PC-3 (cell line): Measurements from ENCODE around the gene RIPOR2. TPM values are rescaled to one million over a fixed set of nuclear protein-coding genes. Genes with fewer than 3 reads are reported as not detected.

Experiments
- ATAC-seq: fragments of 200-7000 bp; cut with Tn5 transposase; 2 replicates; pipeline ENCODE4 v1.9.1; 2020; ENCODE audit warnings: mild to moderate bottlenecking, moderate library complexity
- BruUV-seq: library from RNA; stranded (reverse); fragments of 400-500 nt; replicated peaks from 2 replicates; lab custom pipeline; 2021; lab: Mats Ljungman, UMichigan
- CTCF ChIA-PET: fragments of 300-600 bp; sonication (Branson Sonifier 250); formaldehyde crosslinking; loops from one replicate; lab custom pipeline; 2022; ENCODE audit warnings: antibody characterized with exemption; lab: Charles Lee
- POLR2A ChIA-PET: fragments of 300-600 bp; sonication (Branson Sonifier 250); formaldehyde crosslinking; loops from one replicate; lab custom pipeline; 2022; ENCODE audit warnings: antibody characterized with exemption; ENCODE audit not compliant: unreplicated experiment; lab: Charles Lee
- DNase-seq: peaks from one replicate; pipeline ENCODE4 v3.0.0-alpha.2; 2015
- H2AFZ ChIP-seq: fragments of 300-600 bp; sonication (generic); 2 replicates; pipeline ENCODE4 v1.6.0; 2016; ENCODE audit warnings: antibody characterized with exemption, low read length
- H3F3A ChIP-seq: fragments of 300-600 bp; sonication (generic); one replicate; pipeline ENCODE4 v1.6.0; 2017; ENCODE audit warnings: antibody characterized with exemption, low read length, control low read depth, mild to moderate bottlenecking; ENCODE audit not compliant: unreplicated experiment
- H3K27ac ChIP-seq: fragments of 300-600 bp; sonication (generic); 2 replicates; pipeline ENCODE4 v1.5.1; 2016; ENCODE audit warnings: mild to moderate bottlenecking, low read length
- H3K27me3 ChIP-seq: fragments of 300-600 bp; sonication (generic); 2 replicates; pipeline ENCODE4 v1.6.1; 2016; ENCODE audit warnings: low read length, mixed read lengths
- H3K36me3 ChIP-seq: fragments of 300-600 bp; sonication (generic); 2 replicates; pipeline ENCODE4 v1.6.1; 2016; ENCODE audit warnings: low read depth, mixed run types, low read length, mixed read lengths
- H3K4me1 ChIP-seq: fragments of 300-600 bp; sonication (generic); 2 replicates; pipeline ENCODE4 v1.5.1; 2016; ENCODE audit warnings: low read length; ENCODE audit not compliant: insufficient read depth
- H3K4me2 ChIP-seq: fragments of 300-600 bp; sonication (generic); 2 replicates; pipeline ENCODE4 v1.6.0; 2016; ENCODE audit warnings: low read length
- H3K4me3 ChIP-seq: fragments of 300-600 bp; sonication (generic); 2 replicates; pipeline ENCODE4 v1.5.1; 2016; ENCODE audit warnings: mild to moderate bottlenecking, low read length, mixed read lengths
- H3K79me2 ChIP-seq: fragments of 300-600 bp; sonication (generic); 2 replicates; pipeline ENCODE4 v1.6.1; 2017; ENCODE audit warnings: low read length, mixed read lengths
- H3K9ac ChIP-seq: fragments of 300-600 bp; sonication (generic); 2 replicates; pipeline ENCODE4 v1.6.0; 2016; ENCODE audit warnings: mild to moderate bottlenecking, low read length
- H3K9me2 ChIP-seq: fragments of 300-600 bp; sonication (generic); replicated peaks from 2 replicates; pipeline ENCODE4 v1.6.1; 2016; ENCODE audit warnings: mixed run types, low read length, mixed read lengths
- H3K9me3 ChIP-seq: fragments of 300-600 bp; sonication (generic); 2 replicates; pipeline ENCODE4 v1.6.1; 2016; ENCODE audit warnings: low read length, mixed read lengths
- H4K20me1 ChIP-seq: fragments of 300-600 bp; sonication (generic); 2 replicates; pipeline ENCODE4 v1.6.1; 2016; ENCODE audit warnings: low read length, mixed read lengths
- CTCF ChIP-seq: fragments of 300-600 bp; sonication (generic); conservative IDR thresholded peaks from 2 replicates; pipeline ENCODE4 v1.5.1; 2017; ENCODE audit warnings: antibody characterized with exemption, low read depth, mild to moderate bottlenecking, low read length
- EZH2 ChIP-seq: fragments of 300-600 bp; sonication (generic); IDR thresholded peaks from one replicate; pipeline ENCODE4 v1.6.1; 2017; ENCODE audit warnings: antibody characterized with exemption, mild to moderate bottlenecking, low read length; ENCODE audit not compliant: unreplicated experiment
- EZH2phosphoT487 ChIP-seq: fragments of 300-600 bp; sonication (generic); IDR thresholded peaks from 2 replicates; pipeline ENCODE4 v1.6.1; 2018; ENCODE audit warnings: mild to moderate bottlenecking, antibody characterized with exemption, low read length, borderline replicate concordance
- intact Hi-C: fragments of 100-400 bp; cut with micrococcal nuclease; formaldehyde crosslinking; loops from 2 replicates; pipeline ENCODE4 v1.9.0; 2023
- total RNA-seq: library from RNA; depleted of rRNA; stranded (reverse); fragments of >200 nt; gene quantifications from 2 replicates; pipeline ENCODE4 v1.2.3, GENCODE V29; 2014

RIPOR2 gene
- total RNA-seq, 1 experiment from 2014 or later = 0.44 TPM

GRCh38 chr6:24972311-24972958 lies 36.7 kb upstream of the RIPOR2 start:
- Histone ChIP-seq H2AFZ (no peak overlapping the region), H3K4me3 (no peak overlapping the region), H3K9ac (no peak overlapping the region), H3K9me2 (no peaks in the 10 kb centered on the region), H3F3A (no peaks in the 10 kb centered on the region), H3K4me1 (no peaks in the 10 kb centered on the region), H3K27ac (no peak overlapping the region), H3K27me3 (no peaks in the 10 kb centered on the region), H4K20me1 (no peaks in the 10 kb centered on the region), H3K9me3 (no peaks in the 10 kb centered on the region), H3K36me3 (no peaks in the 10 kb centered on the region), H3K79me2 (no peaks in the 10 kb centered on the region), H3K4me2 (no peak overlapping the region)
- ChIA-PET CTCF (no interaction called here), POLR2A (no interaction called here)
- intact Hi-C loops = no loop called here
- ATAC-seq = no peak
- no peak for DNase-seq
- BruUV-seq = no TSS peak
- TF ChIP-seq EZH2 = no peak
- no peak for TF ChIP-seq EZH2phosphoT487
- TF ChIP-seq CTCF = no peak

GRCh38 chr6:24971067-24971466 lies 35.3 kb upstream of the RIPOR2 start:
- Histone ChIP-seq H3K9me2 (no peaks in the 10 kb centered on the region), H3K4me1 (no peaks in the 10 kb centered on the region), H3K9ac (no peak overlapping the region), H4K20me1 (no peaks in the 10 kb centered on the region), H2AFZ (no peak overlapping the region), H3K36me3 (no peaks in the 10 kb centered on the region), H3K4me2 (no peak overlapping the region), H3K79me2 (no peaks in the 10 kb centered on the region), H3K9me3 (no peaks in the 10 kb centered on the region), H3K4me3 (no peak overlapping the region), H3F3A (no peaks in the 10 kb centered on the region), H3K27me3 (no peaks in the 10 kb centered on the region), H3K27ac (no peak overlapping the region)
- ChIA-PET POLR2A (interaction anchor here (0.6 kb wide), 1 partner anchor 1356 kb away, joined by 4 read pairs; no protein-coding TSS in a partner anchor), CTCF (no interaction called here)
- intact Hi-C loops = no loop called here
- ATAC-seq = no peak
- no TSS peak for BruUV-seq
- TF ChIP-seq CTCF (no peak), EZH2 (no peak), EZH2phosphoT487 (no peak)
- no peak for DNase-seq

GRCh38 chr6:24969343-24969860 lies 33.6 kb upstream of the RIPOR2 start:
- no peak overlapping the region for H3K27ac ChIP-seq
- DNase-seq (no peak), ATAC-seq (no peak)
- H3K36me3 ChIP-seq = no peaks in the 10 kb centered on the region
- intact Hi-C loops = no loop called here
- H3K79me2 ChIP-seq = no peaks in the 10 kb centered on the region
- POLR2A ChIA-PET = no interaction called here
- no peaks in the 10 kb centered on the region for H3F3A ChIP-seq
- no peaks in the 10 kb centered on the region for H3K9me3 ChIP-seq
- no TSS peak for BruUV-seq
- no peaks in the 10 kb centered on the region for H3K4me1 ChIP-seq
- no peak overlapping the region for H2AFZ ChIP-seq
- CTCF ChIA-PET = no interaction called here
- H3K4me2 ChIP-seq = no peak overlapping the region
- no peaks in the 10 kb centered on the region for H3K27me3 ChIP-seq
- TF ChIP-seq CTCF (no peak), EZH2 (no peak), EZH2phosphoT487 (no peak)
- H3K4me3 ChIP-seq = no peak overlapping the region
- no peaks in the 10 kb centered on the region for H4K20me1 ChIP-seq
- H3K9ac ChIP-seq = no peak overlapping the region
- H3K9me2 ChIP-seq = no peaks in the 10 kb centered on the region
